Ishikawa (cell line): ENCODE data around the gene SENP7.

Experiments used
- CEBPB ChIP-seq: IDR thresholded peaks from 2 replicates; pipeline ENCODE4 v1.6.1; 2012
- CREB1 ChIP-seq: IDR thresholded peaks from 2 replicates; pipeline ENCODE4 v1.6.1; 2012; ENCODE audit warnings: low read depth
- EGR1 ChIP-seq: IDR thresholded peaks from 2 replicates; pipeline ENCODE4 v1.6.1; 2012
- EP300 ChIP-seq: IDR thresholded peaks from 2 replicates; pipeline ENCODE4 v1.6.1; 2012; ENCODE audit warnings: borderline replicate concordance
- FOXM1 ChIP-seq: IDR thresholded peaks from 2 replicates; pipeline ENCODE4 v1.6.1; 2012; ENCODE audit warnings: low read depth, borderline replicate concordance
- MAX ChIP-seq: IDR thresholded peaks from 2 replicates; pipeline ENCODE4 v1.6.1; 2012
- NFIC ChIP-seq: IDR thresholded peaks from 2 replicates; pipeline ENCODE4 v1.6.1; 2012
- RAD21 ChIP-seq: IDR thresholded peaks from 2 replicates; pipeline ENCODE4 v1.6.1; 2012; ENCODE audit warnings: low read depth
- REST ChIP-seq: IDR thresholded peaks from 2 replicates; pipeline ENCODE4 v1.6.1; 2012; ENCODE audit warnings: low read depth, mild to moderate bottlenecking
- TAF1 ChIP-seq: IDR thresholded peaks from 2 replicates; pipeline ENCODE4 v1.6.1; 2012; ENCODE audit warnings: low read depth, mild to moderate bottlenecking
- TCF12 ChIP-seq: IDR thresholded peaks from 2 replicates; pipeline ENCODE4 v1.6.1; 2012; ENCODE audit warnings: low read depth
- TEAD4 ChIP-seq: IDR thresholded peaks from 2 replicates; pipeline ENCODE4 v1.6.1; 2012
- USF1 ChIP-seq: IDR thresholded peaks from 2 replicates; pipeline ENCODE4 v1.6.1; 2012
- YY1 ChIP-seq: IDR thresholded peaks from 2 replicates; pipeline ENCODE4 v1.6.1; 2012; ENCODE audit warnings: low read depth
- ZBTB7A ChIP-seq: IDR thresholded peaks from 2 replicates; pipeline ENCODE4 v1.6.1; 2012; ENCODE audit warnings: low read depth

The SENP7 gene

GRCh38 chr3:101310978-101311375, 202.0 kb downstream of the SENP7 start:
- TF ChIP-seq CREB1 (no peak), RAD21 (no peak), TEAD4 (no peak)

GRCh38 chr3:101303836-101304235, 209.2 kb downstream of the SENP7 start:
- TF ChIP-seq TCF12: no peak

- TF ChIP-seq REST: no peak
- no peak for TF ChIP-seq TEAD4
- TF ChIP-seq MAX: no peak
- TF ChIP-seq RAD21: no peak
- TF ChIP-seq TAF1: no peak
- no peak for TF ChIP-seq CREB1
- no peak for TF ChIP-seq NFIC
- no peak for TF ChIP-seq FOXM1
- no peak for TF ChIP-seq TCF12
- TF ChIP-seq USF1: no peak
- TF ChIP-seq ZBTB7A: no peak
- TF ChIP-seq EGR1: no peak
- TF ChIP-seq CEBPB: no peak
- no peak for TF ChIP-seq YY1
- TF ChIP-seq EP300: no peak
These were observed 209.8 kb downstream of the SENP7 start for GRCh38 chr3:101303089-101303731.

GRCh38 chr3:101300073-101300472, 212.9 kb downstream of the SENP7 start:
- TF ChIP-seq CREB1 (no peak), USF1 (no peak)

- TF ChIP-seq REST (no peak), CEBPB (no peak), EGR1 (no peak), USF1 (no peak), MAX (no peak), TAF1 (no peak), YY1 (no peak), ZBTB7A (no peak), FOXM1 (no peak), TEAD4 (no peak)
These were observed 221.0 kb downstream of the SENP7 start for GRCh38 chr3:101292027-101292426.

- no peak for TF ChIP-seq YY1
- no peak for TF ChIP-seq TCF12
- no peak for TF ChIP-seq REST
- TF ChIP-seq TAF1: no peak
- no peak for TF ChIP-seq MAX
- TF ChIP-seq RAD21: no peak
- no peak for TF ChIP-seq CEBPB
- no peak for TF ChIP-seq FOXM1
- TF ChIP-seq TEAD4: no peak
- TF ChIP-seq NFIC: no peak
These were observed 224.7 kb downstream of the SENP7 start for GRCh38 chr3:101288294-101288693.
